GM18502 (cell line): Measurements from ENCODE around the gene PLCD1.
"Not testable (repeated sequence)": the region's sequence is repeated elsewhere in the genome, so short reads cannot be mapped to it uniquely, and the experiment has no call there.

Experiments used
- ATAC-seq: cut with Tn5 transposase; IDR thresholded peaks from one replicate; pipeline ENCODE4 v1.9.1; 2021; ENCODE audit warnings: mild to moderate bottlenecking; ENCODE audit not compliant: unreplicated experiment, poor library complexity

PLCD1 gene

GRCh38 chr3:38029400-38030125 lies at the start of gene PLCD1:
PLCD1 (minus strand) TSS chr3:38029642; CDS start chr3:38029539, 103 bp downstream.
- ATAC-seq = no peak

DNA sequence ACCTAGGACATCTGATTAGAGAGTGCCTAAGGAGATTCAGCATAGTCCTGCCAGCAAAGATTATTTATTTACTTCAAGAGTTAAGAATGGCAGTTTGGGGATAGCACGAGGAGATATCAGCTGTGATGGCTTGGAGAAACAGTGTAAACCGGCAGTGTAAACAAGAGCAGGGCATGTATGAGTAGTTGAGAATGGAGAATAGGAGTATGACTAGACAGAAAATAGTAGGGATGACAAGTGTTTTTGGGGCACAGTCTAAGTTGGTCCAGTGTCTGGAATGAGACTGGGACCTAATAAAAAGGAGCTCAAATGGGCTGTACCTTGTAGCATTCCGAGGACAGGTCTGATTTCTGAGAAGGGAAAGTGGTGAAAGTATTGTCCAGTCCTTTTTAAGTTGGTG lies 47.6 kb upstream of the PLCD1 start:
- ATAC-seq = not testable (repeated sequence)

DNA sequence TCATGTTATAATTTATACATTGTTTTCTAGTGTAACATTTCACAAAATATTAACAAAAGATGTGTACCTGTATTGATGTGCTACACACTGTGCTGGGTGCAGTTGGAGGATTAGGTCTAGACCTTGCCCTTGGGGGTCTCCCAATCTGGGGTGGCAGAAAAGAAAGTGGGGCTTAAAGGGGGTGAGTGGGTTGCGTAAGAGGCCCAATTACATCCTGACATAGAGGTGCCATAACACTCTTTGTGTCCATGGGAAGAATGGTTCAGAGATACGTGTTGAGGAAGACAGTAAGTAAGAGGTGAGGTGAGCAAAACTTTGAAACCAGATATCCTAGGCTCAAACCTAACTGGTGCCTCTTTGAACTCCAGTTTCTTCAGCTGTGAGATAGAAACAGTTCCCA lies 40.6 kb upstream of the PLCD1 start:
- ATAC-seq = no peak

GRCh38 chr3:38067508-38068233 lies 38.2 kb upstream of the PLCD1 start:
- no peak for ATAC-seq

GRCh38 chr3:38064453-38064852 lies 35.0 kb upstream of the PLCD1 start:
- ATAC-seq = not testable (repeated sequence)

DNA sequence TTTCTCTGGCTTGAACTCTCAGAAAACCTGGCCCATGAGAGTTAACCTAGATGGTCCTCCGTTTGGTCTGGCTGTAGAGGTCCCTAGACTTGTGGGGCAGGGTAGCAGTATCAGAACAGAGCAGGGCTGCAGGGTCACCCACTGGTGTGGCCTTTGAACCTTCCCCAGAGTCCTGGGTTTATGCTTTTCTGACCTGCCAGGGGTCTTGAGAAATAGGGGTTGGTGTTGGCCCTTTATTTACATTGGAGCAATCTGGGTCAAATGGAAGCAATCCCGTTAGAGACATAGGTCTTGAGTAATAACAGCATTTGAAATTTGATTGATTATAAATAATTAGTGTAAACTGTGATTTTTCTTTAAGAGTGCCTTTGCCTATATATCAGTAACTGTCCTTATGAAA lies 33.4 kb upstream of the PLCD1 start:
- no peak for ATAC-seq

DNA sequence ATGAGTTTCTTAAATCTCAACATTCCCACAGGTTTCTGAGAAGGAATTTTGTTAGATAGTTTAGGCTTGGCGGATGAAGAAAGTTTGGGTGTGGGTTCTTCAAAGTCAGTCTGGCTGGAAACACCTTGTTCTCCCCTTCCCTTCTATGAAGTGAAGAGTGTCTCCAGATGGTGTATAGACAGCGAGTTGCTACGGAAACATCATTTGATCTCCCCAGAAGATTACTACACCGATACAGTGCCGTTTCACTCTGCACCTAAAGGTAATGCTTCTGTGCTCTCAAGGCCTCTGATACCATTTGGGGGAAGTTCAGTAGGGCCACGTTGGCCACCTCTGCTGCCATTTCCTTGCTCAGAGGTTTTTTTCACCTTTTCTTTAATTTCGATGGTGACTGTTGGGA lies 30.1 kb upstream of the PLCD1 start:
- ATAC-seq = no peak

- ATAC-seq = no peak
Measured at GRCh38 chr3:38059148-38059547, 29.7 kb upstream of the PLCD1 start.

GRCh38 chr3:38054499-38055001 lies 25.1 kb upstream of the PLCD1 start:
- ATAC-seq = no peak

GRCh38 chr3:38053813-38054498 lies 24.5 kb upstream of the PLCD1 start:
- ATAC-seq = not testable (repeated sequence)

- ATAC-seq = not testable (repeated sequence)
Measured at GRCh38 chr3:38053286-38053685, 23.8 kb upstream of the PLCD1 start.

DNA sequence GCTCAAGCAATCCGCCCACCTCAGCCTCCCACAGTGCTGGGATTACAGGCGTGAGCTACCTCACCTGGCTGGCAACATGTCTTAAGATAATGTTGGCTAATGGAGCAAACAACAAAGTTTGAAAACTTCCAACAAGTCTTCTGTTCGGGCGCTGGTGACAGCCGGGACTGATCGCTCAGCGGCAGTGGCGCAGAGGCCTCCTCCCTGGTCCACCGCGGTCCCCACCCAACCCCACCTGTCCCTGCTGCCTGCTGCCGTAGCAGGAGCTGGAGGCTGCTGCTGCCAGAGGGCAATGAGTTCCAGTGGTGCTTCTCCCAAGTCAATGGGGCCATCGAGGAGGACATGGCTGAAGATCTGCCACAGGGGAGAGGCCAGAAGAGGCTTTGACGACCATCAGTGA lies 21.7 kb upstream of the PLCD1 start:
- no peak for ATAC-seq

DNA sequence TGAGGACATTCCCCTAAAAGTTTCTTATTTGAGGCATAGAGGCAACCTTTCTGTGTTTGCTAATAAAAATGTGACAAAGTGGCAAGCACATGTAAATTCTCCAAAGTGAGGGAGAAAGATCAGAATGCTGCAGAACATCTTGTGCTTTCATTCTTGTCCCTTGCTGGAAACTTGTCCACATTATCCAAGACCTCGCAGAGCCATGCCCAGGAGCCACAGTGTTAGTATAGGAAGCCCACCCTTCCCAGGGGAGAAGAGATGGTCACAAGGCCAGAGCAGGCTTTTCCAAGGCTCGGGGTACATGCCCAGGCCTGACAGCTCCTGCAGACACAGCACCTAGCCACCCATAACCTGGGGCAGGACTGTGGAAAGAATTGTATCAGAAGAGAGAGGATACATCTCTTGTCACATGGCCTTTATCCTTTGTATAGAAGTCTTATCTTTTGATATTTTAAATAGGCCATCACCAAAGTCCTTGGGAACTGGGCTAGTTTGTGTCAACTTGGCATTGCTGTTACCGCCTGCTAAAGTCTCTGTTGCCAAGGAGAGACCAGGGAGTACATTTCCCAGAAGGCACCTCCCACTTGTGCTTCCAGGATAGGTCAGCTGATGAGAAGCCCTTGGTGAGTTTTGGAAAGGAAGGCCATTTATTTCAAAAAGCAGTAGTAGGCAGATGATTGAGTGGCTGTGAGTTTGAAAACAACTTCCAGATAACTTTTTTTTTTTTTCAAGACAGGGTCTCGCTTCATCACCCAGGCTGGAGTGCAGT lies 20.1 kb upstream of the PLCD1 start:
- ATAC-seq = no peak

DNA sequence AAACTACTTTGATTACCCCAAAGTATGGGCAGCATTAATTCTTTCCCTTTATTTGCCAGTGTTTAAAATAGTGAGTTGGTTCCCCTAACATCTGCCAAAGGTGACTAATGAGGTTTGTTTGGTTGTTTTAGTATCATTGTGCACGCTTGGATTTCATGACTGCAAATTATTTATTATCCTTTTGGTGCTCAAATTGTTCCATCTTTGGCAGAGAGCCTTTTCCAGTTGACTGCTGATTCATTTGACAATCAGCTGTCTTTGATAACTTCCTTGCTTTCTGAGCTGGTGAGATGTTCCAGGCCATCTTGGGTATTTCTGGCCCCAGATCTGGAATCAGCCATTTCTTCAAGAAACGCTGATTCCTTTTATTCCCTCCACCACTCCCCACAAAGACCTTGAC lies 18.5 kb upstream of the PLCD1 start:
- no peak for ATAC-seq

GRCh38 chr3:38046821-38047220 lies 17.4 kb upstream of the PLCD1 start:
- no peak for ATAC-seq

DNA sequence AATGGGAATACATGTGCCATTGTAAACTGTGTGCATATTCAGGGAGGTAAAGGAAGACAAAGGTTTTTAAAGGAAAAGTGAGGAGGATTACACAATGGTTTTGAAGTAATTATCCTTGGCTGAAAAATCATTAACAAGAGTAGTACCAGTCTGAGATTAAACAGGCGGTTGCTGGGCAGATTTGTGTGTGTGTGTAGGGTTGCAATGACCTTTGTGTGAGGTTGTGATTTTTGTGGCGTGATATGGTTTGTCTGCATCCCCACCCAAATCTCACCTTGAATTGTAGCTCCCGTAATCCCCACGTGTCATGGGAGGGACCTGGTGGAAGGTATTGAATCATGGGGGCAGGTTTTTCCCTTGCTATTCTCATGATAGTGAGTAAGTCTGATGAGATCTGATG lies 16.6 kb upstream of the PLCD1 start:
- ATAC-seq = no peak

- ATAC-seq = no peak
Measured at GRCh38 chr3:38043486-38043885, 14.0 kb upstream of the PLCD1 start.

- no peak for ATAC-seq
Measured at GRCh38 chr3:38040401-38040800, 11.0 kb upstream of the PLCD1 start.

- ATAC-seq = peak; percentile 58
Measured at GRCh38 chr3:38039899-38040261, 10.4 kb upstream of the PLCD1 start.

DNA sequence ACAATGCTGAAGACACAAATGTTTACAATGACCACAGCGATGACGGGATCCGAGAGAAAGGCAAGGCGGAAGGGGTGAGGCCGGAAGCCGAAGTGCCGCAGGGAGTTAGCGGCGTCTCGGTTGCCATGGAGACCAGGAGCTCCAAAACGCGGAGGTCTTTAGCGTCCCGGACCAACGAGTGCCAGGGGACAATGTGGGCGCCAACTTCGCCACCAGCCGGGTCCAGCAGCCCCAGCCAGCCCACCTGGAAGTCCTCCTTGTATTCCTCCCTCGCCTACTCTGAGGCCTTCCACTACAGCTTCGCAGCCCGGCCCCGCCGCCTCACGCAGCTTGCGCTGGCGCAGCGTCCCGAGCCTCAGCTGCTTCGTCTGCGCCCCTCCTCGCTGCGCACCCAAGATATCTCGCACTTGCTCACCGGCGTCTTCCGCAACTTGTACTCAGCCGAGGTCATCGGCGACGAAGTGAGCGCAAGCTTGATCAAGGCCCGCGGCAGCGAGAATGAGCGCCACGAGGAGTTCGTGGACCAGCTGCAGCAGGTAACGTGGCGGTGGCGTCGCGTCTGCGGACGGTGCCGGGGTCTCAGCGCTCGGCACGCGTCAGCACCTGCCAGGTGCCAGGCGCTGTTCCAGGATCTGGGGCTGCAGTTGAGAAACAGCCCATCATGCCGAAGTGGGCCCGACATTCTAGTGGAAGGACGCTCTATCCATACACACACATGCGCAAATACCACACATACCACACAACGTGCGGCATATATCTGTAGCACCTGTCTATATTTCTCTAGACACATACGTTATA lies 9.9 kb upstream of the PLCD1 start, which contains the start of gene DLEC1:
DLEC1 (plus strand) TSS at position 108 of the 798 bp plus-strand sequence; CDS start at position 126, 18 bp downstream.
- ATAC-seq = peak; percentile 83
